ENCODE measurements around the gene NTN3. TPM values are rescaled to one million over a fixed set of nuclear protein-coding genes. Genes with fewer than 3 reads are reported as not detected.

NTN3 gene
- total RNA-seq, 2 experiments from 2014 or later: not detected

DNA sequence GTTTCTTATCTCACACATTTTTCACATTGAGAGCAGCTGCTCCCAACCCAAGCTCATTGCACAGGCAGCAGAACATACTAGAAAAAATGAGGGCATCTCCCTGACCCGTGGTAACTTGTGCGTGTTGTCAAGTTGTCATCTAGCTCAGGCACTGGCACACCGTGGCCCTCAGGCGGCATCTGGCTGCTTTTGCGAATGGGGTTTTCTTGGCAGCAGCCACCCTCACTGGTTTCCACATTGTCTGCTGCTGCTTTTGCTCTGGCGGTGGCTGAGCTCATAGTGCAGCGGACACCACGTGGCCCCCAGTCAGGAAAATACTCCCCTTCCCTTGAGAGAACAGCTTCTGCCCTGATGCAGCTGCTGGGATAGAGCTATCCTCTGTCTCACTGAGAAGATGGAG, 20.6 kb upstream of the NTN3 start:
- TF ChIP-seq CTCF (IDR thresholded peaks at IDR 0.05): no peak
- H3K4me3 ChIP-seq (ENCODE audit: low read length): no peak overlapping the region
- ChIA-PET CTCF (no interaction called here), POLR2A (no interaction called here)
- H3K27ac ChIP-seq (ENCODE audit: low read depth in 1 of 2, low read length in 2 of 2): no peak overlapping the region
- Mint-ChIP-seq H3K9me3 (no peaks in the 10 kb centered on the region), H3K4me1 (ENCODE audit: low read depth) (no peaks in the 10 kb centered on the region), H3K27ac (no peak overlapping the region), H3K27me3 (no peaks in the 10 kb centered on the region), H3K36me3 (ENCODE audit: low read depth) (peaks cover 27% of the 10 kb centered on the region), H3K4me3 (no peak overlapping the region)
- DNase-seq: no peak
- ATAC-seq (ENCODE audit: poor library complexity): no peak
- no peaks in the 10 kb centered on the region for H3K27me3 ChIP-seq (ENCODE audit: control insufficient read depth in 1 of 2, insufficient read depth in 2 of 2, low read length in 2 of 2)
- intact Hi-C loops (cut with DNase I, micrococcal nuclease): no loop called here
- no peaks in the 10 kb centered on the region for H3K9me3 ChIP-seq (ENCODE audit: control insufficient read depth in 1 of 2, insufficient read depth in 1 of 2, low read length in 2 of 2)
- no peaks in the 10 kb centered on the region for H3K4me1 ChIP-seq (ENCODE audit: insufficient read depth, low read length)
- peaks cover 25% of the 10 kb centered on the region for H3K36me3 ChIP-seq (ENCODE audit: insufficient read depth, low read length)

- ATAC-seq (ENCODE audit: poor library complexity): no peak
- intact Hi-C loops (cut with DNase I, micrococcal nuclease): no loop called here
These were observed 20.1 kb upstream of the NTN3 start for GRCh38 chr16:2450975-2451381.

GRCh38 chr16:2451851-2452320, 19.2 kb upstream of the NTN3 start:
- ATAC-seq (ENCODE audit: poor library complexity): no peak
- Mint-ChIP-seq H3K36me3 (ENCODE audit: low read depth) (peaks cover 21% of the 10 kb centered on the region), H3K4me3 (no peak overlapping the region), H3K9me3 (no peaks in the 10 kb centered on the region), H3K4me1 (ENCODE audit: low read depth) (no peaks in the 10 kb centered on the region), H3K27me3 (no peaks in the 10 kb centered on the region), H3K27ac (no peak overlapping the region)
- Histone ChIP-seq H3K36me3 (ENCODE audit: insufficient read depth, low read length) (peaks cover 21% of the 10 kb centered on the region), H3K9me3 (ENCODE audit: control insufficient read depth in 1 of 2, insufficient read depth in 1 of 2, low read length in 2 of 2) (no peaks in the 10 kb centered on the region), H3K4me1 (ENCODE audit: insufficient read depth, low read length) (no peaks in the 10 kb centered on the region), H3K27ac (ENCODE audit: low read depth in 1 of 2, low read length in 2 of 2) (no peak overlapping the region), H3K4me3 (ENCODE audit: low read length) (no peak overlapping the region), H3K27me3 (ENCODE audit: control insufficient read depth in 1 of 2, insufficient read depth in 2 of 2, low read length in 2 of 2) (no peaks in the 10 kb centered on the region)
- TF ChIP-seq CTCF (IDR thresholded peaks at IDR 0.05): no peak
- ChIA-PET CTCF (no interaction called here), POLR2A (no interaction called here)
- intact Hi-C loops (cut with DNase I, micrococcal nuclease): no loop called here
- DNase-seq: no peak

More at GRCh38 chr16:2450975-2451381, 20.1 kb upstream of the NTN3 start:
- TF ChIP-seq CTCF (IDR thresholded peaks at IDR 0.05): no peak
- Histone ChIP-seq H3K27ac (ENCODE audit: low read depth in 1 of 2, low read length in 2 of 2) (no peak overlapping the region), H3K4me3 (ENCODE audit: low read length) (no peak overlapping the region), H3K27me3 (ENCODE audit: control insufficient read depth in 1 of 2, insufficient read depth in 2 of 2, low read length in 2 of 2) (no peaks in the 10 kb centered on the region), H3K4me1 (ENCODE audit: insufficient read depth, low read length) (no peaks in the 10 kb centered on the region), H3K9me3 (ENCODE audit: control insufficient read depth in 1 of 2, insufficient read depth in 1 of 2, low read length in 2 of 2) (no peaks in the 10 kb centered on the region), H3K36me3 (ENCODE audit: insufficient read depth, low read length) (peaks cover 24% of the 10 kb centered on the region)
- no peaks in the 10 kb centered on the region for H3K9me3 Mint-ChIP-seq
- no peak overlapping the region for H3K27ac Mint-ChIP-seq
- POLR2A ChIA-PET: no interaction called here
- H3K4me3 Mint-ChIP-seq: no peak overlapping the region
- no peak for DNase-seq
- CTCF ChIA-PET: no interaction called here
- H3K4me1 Mint-ChIP-seq (ENCODE audit: low read depth): no peaks in the 10 kb centered on the region
- no peaks in the 10 kb centered on the region for H3K27me3 Mint-ChIP-seq
- peaks cover 27% of the 10 kb centered on the region for H3K36me3 Mint-ChIP-seq (ENCODE audit: low read depth)

Data from CD4-positive, alpha-beta T cell (primary cell).